Activated naive CD4-positive, alpha-beta T cell treated with anti-CD3 and anti-CD28 coated beads for 36 hours (primary cell): ENCODE data around the gene TRAPPC2L. TPM values are rescaled to one million over a fixed set of nuclear protein-coding genes. Genes with fewer than 3 reads are reported as not detected.

Source experiments
- CTCF ChIA-PET: fragments of 350-600 bp; sonication (Branson Sonifier 250); formaldehyde crosslinking; loops from one replicate; lab custom pipeline; 2021; ENCODE audit warnings: antibody characterized with exemption; lab: Charles Lee
- DNase-seq: peaks from one replicate; pipeline ENCODE4 v3.0.0-alpha.2; 2020
- H3K27ac Mint-ChIP-seq: one replicate; pipeline ENCODE4 v1.8.0; 2021; ENCODE audit warnings: mild to moderate bottlenecking, mixed read lengths
- H3K27me3 Mint-ChIP-seq: one replicate; pipeline ENCODE4 v1.8.0; 2021; ENCODE audit warnings: low read depth, mixed read lengths
- H3K36me3 Mint-ChIP-seq: one replicate; pipeline ENCODE4 v1.8.0; 2021; ENCODE audit warnings: low read depth, mixed read lengths
- H3K4me1 Mint-ChIP-seq: one replicate; pipeline ENCODE4 v1.8.0; 2021; ENCODE audit warnings: low read depth, mixed read lengths
- H3K4me3 Mint-ChIP-seq: one replicate; pipeline ENCODE4 v1.8.0; 2021; ENCODE audit warnings: mild to moderate bottlenecking, moderate library complexity, mixed read lengths
- H3K9me3 Mint-ChIP-seq: one replicate; pipeline ENCODE4 v1.8.0; 2021; ENCODE audit warnings: mixed read lengths
- intact Hi-C: fragments of 100-400 bp; cut with micrococcal nuclease; formaldehyde crosslinking; loops from one replicate; pipeline ENCODE4 v1.15.1; 2023
- total RNA-seq, 2 experiments: library from RNA; stranded (reverse); gene quantifications; one replicate each; pipeline ENCODE4 v1.2.3, GENCODE V29; 2021

TRAPPC2L gene
- total RNA-seq, 2 experiments from 2014 or later = 57.7 to 66.1 TPM

DNA sequence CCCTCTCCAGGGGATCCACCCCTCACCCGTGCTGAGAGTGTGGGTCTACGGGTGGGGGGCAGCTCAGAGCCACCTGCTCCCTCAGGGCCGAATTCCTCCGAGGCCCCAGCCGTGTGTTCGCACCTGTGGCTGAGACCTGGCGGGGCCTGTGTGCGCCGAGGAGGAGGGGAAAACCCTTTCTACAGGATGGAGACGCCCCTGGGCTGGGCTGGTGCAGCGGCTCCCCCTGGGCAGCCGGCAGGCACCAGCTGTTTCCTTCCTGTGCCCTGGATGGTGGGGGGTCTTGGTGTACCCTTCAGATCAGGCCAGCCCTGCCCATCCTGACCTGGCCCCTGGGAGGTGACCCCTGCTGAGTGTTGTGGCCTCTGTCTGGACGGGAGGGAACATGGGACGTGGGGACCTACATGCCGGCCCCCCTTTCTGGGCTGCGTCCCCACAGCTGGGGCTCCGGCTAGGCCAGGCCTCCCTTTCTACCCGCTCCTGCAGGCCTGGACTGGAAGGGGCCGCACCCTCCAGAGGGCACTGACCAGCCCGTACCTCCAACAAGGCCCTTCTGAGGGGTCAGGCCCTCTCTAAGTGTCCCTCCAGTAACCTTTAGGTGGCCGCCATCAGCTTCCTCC is 37.9 kb downstream of the TRAPPC2L start:
- CTCF ChIA-PET = no interaction called here
- Mint-ChIP-seq H3K4me1 (no peaks in the 10 kb centered on the region), H3K4me3 (no peak overlapping the region), H3K36me3 (no peaks in the 10 kb centered on the region), H3K9me3 (no peaks in the 10 kb centered on the region), H3K27ac (no peak overlapping the region), H3K27me3 (no peaks in the 10 kb centered on the region)
- intact Hi-C loops = no loop called here
- DNase-seq = no peak

DNA sequence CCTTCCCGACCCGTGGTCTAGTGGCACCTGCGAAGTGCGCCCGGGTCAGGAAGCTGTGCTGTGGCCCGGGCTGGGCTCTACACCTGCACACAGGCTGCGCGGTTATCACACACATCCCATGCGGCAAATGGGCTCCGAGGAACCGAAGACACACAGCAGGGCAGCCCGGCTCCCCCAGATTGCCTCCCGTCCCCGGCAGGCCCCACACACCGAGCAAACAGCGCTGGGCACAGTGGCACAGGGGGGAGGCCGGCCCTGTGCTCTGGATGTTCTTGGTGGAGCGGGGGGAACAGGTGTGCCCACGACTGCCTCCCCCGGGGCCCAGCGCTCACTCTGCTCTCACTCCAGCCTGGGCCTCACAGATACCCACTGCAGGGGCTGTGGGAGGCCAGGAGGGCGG is 38.4 kb downstream of the TRAPPC2L start:
- Mint-ChIP-seq H3K4me3 (no peak overlapping the region), H3K27me3 (no peaks in the 10 kb centered on the region), H3K9me3 (no peaks in the 10 kb centered on the region), H3K4me1 (no peaks in the 10 kb centered on the region), H3K27ac (no peak overlapping the region), H3K36me3 (no peaks in the 10 kb centered on the region)
- no peak for DNase-seq
- intact Hi-C loops = no loop called here
- CTCF ChIA-PET = no interaction called here

DNA sequence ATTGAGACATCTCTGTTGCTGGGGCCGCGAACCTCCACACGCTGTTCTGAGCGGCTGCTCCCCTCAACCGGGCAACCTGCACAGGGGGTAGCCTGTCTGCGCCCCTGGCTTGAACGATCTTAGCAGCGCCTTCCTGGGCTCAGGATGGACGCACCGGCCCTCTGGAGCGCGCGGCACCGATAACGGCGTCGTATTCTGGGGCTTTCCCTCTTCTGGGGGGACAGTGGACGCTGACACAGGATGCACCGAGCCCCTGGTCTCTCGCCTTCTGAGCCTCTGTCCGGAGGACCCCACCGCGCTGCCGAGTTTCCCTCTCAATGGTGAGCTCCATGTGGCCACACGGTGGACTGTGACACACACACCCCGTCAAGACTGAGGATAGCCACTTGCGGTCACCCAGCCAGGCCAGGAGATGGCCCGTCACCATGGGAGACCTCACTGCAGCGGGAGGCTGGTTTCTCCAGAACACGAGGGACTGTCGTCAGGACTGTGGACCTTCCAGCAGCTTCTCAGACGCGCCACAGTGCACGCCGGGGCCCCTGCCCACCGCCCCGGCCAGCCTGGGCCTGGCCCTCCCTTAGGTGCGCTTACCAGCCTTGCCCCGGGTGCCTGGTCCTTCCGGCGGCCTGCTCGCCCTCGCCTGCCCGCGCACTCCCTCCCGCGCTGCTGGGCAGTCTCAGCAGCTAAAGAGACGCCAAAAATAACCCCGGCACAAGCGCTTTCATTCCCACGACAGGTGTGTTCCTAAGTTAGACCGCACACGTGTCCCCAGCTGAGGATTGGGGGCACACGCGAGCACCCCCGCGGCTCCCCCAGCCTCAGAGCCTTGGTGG is 39.5 kb downstream of the TRAPPC2L start:
- DNase-seq = no peak
- Mint-ChIP-seq H3K36me3 (no peaks in the 10 kb centered on the region), H3K4me3 (no peak overlapping the region), H3K27ac (no peak overlapping the region), H3K27me3 (no peaks in the 10 kb centered on the region), H3K4me1 (no peaks in the 10 kb centered on the region), H3K9me3 (no peaks in the 10 kb centered on the region)
- CTCF ChIA-PET = no interaction called here
- intact Hi-C loops = no loop called here

DNA sequence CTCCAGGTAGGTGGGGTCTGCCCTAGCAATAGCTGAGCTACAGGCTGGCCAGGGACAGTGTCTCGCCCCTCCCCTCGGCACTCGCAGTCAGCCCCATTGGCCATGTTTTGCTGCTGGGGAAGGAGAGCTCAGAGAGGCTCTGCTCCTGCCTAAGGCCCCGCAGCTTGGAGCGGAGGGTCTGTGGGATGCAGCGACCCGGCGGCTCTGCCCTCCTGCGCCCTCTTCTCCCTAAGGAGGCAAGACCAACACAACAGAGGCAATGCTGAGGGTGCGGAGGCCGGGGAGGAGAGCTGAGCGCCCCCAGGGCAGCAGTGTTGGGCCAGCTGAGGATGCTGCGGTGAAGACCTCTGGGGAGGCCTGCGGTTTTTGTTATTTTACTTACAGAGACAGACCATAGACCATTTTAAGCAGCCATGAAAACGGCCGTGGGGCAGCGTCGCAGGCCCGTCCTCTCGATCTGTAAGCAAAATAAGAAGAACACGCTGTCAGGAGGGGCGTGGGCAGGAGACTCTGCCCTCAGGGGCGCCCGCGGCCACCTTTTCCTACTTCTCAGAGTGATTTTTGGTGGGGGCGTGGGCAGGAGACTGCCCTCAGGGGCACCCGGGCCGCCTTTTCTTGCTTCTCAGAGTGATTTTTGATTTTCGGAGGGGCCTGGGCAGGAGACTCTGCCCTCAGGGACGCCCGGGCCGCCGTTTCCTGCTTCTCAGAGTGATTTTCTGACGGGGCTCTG is 40.9 kb downstream of the TRAPPC2L start:
- no peak for DNase-seq
- intact Hi-C loops = no loop called here
- CTCF ChIA-PET = no interaction called here
- no peaks in the 10 kb centered on the region for H3K4me1 Mint-ChIP-seq
- no peaks in the 10 kb centered on the region for H3K36me3 Mint-ChIP-seq
- H3K9me3 Mint-ChIP-seq = no peaks in the 10 kb centered on the region
- no peak overlapping the region for H3K4me3 Mint-ChIP-seq
- no peaks in the 10 kb centered on the region for H3K27me3 Mint-ChIP-seq
- H3K27ac Mint-ChIP-seq = no peak overlapping the region

DNA sequence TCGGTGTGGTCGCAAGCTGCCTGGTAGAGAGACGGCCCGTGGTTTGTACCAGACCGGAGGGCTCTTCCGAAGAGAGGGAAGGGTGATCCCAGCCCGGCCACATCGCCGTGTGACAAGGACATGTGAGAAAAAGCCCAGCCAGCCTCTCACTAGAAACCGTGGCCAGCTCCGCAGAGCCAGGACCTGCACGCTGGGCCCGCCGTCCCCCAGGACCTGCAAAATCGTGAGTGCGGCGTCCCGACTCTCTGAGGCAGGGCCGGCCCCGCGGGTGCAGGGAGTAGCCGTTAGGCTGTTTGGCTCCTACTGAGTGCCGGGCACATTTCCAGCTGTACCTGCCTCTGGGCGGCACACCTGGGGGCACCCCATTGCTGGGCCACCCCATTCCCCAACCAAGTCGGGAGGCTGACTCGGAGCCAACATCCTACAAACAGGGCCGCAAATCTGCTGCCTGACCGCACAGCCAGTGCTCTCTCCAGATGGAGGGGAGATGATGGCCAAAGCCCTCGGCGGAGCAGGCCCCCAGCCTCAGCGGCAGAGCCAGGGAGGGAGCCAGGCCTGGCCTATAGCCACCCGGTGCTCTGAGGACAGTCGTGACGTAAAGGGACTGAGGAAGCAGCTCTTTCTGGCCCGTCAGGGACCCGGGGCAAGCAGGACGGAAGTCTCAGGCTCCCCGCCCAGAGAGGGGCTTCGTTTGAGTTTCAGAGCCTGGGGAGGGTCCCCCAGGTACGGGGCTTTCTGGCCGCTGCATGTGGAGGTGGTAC is 43.2 kb downstream of the TRAPPC2L start:
- no peak for DNase-seq
- Mint-ChIP-seq H3K4me3 (no peak overlapping the region), H3K36me3 (no peaks in the 10 kb centered on the region), H3K9me3 (no peaks in the 10 kb centered on the region), H3K4me1 (no peaks in the 10 kb centered on the region), H3K27me3 (no peaks in the 10 kb centered on the region), H3K27ac (no peak overlapping the region)
- CTCF ChIA-PET = no interaction called here
- intact Hi-C loops = no loop called here

DNA sequence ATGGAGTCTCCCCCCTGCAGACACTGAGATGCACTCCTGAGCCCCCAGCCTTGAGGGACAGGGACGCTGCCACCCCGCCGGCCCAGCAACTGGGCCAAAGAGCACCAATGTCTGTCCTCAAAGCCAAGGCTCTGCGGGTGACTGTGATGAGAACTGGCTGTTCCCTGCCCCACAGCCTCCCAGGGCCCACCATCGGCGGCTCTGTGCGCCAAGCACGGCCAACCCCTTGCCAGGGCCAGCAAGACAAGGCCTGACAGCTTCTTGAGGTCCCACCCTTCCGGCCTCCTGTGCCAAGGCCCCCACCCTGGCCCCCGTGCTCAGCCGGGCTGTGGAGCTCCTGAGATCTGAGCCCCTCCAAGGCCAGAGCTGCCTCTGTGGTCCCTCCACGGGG is 43.7 kb downstream of the TRAPPC2L start:
- no peaks in the 10 kb centered on the region for H3K27me3 Mint-ChIP-seq
- intact Hi-C loops = no loop called here
- H3K4me3 Mint-ChIP-seq = no peak overlapping the region
- no peaks in the 10 kb centered on the region for H3K9me3 Mint-ChIP-seq
- no peaks in the 10 kb centered on the region for H3K36me3 Mint-ChIP-seq
- CTCF ChIA-PET = no interaction called here
- DNase-seq = no peak
- H3K27ac Mint-ChIP-seq = no peak overlapping the region
- H3K4me1 Mint-ChIP-seq = no peaks in the 10 kb centered on the region

DNA sequence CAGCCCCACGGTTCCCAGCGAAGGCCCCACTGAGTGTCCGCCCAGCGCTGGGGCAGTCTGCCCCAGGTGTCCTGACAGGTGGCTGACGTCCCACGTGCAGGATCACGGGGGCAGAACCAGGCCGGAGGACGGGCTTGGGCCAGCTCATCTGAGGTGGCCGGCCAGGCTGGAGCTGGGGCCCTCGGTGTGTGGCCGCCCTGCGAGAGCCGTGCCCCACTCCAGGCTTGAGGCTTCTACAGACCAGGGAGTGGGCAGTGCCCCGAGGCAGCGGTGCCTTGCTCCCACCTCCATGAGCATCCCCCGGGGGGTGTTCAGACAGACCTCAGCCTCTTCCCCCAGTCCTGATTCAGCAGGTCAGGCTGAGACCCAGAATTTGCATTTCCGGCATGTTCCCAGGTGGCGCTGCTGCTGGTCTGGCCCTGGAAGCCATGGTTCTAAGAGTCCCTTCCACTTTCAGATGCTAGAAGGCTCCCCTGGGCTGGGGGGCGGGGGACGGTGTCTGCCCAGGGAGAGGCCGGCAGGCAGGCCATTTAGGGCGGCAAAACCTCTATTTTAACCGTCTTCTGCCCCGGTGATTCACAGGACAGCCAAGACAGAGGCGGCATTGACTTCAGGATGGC is 44.9 kb downstream of the TRAPPC2L start:
- no peak overlapping the region for H3K4me3 Mint-ChIP-seq
- DNase-seq = no peak
- H3K4me1 Mint-ChIP-seq = no peaks in the 10 kb centered on the region
- no peak overlapping the region for H3K27ac Mint-ChIP-seq
- intact Hi-C loops = no loop called here
- H3K36me3 Mint-ChIP-seq = no peaks in the 10 kb centered on the region
- H3K27me3 Mint-ChIP-seq = no peaks in the 10 kb centered on the region
- no peaks in the 10 kb centered on the region for H3K9me3 Mint-ChIP-seq
- CTCF ChIA-PET = no interaction called here

DNA sequence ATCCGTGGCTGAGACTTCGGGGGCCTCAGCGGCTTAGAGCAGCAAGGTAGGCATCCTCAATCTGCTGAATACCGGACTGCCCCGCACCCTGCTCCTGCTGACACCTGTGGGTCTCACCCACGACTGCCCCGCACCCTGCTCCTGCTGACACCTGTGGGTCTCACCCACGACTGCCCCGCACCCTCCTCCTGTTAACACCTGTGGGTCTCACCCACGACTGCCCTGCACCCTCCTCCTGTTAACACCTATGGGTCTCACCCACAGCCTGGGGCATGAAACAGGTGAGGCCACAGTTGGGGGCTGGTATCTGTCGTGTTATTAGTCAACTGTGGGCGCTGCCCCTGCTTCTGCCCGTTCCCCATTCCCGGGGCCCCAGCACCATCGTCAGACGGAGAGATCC is 45.8 kb downstream of the TRAPPC2L start:
- CTCF ChIA-PET = no interaction called here
- no peaks in the 10 kb centered on the region for H3K36me3 Mint-ChIP-seq

DNA sequence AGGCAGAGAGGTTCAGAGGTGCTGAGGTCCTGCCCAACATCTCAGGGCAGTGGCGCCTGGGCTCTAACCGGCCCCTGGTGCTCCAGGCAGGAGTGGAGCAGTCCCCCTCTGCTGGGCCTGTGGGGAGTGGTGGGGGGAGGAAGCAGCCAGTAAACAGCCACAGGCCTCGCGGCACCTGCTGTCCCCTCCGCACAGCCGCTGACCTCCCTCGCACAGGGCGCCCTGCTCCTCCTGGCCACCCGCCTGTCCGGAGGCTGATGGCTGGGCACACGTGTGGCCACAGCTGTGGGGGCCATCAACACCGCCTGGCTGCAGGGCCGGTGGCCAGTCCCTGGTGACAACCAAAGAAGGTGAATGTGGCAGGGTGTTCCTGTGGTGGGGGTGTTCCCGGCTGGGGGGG is 46.3 kb downstream of the TRAPPC2L start:
- intact Hi-C loops = no loop called here
- DNase-seq = no peak
- Mint-ChIP-seq H3K27ac (no peak overlapping the region), H3K36me3 (no peaks in the 10 kb centered on the region), H3K27me3 (no peaks in the 10 kb centered on the region), H3K9me3 (no peaks in the 10 kb centered on the region), H3K4me1 (no peaks in the 10 kb centered on the region), H3K4me3 (no peak overlapping the region)
- CTCF ChIA-PET = no interaction called here

More for the DNA sequence above, 45.8 kb downstream of the TRAPPC2L start:
- no peak for DNase-seq
- Mint-ChIP-seq H3K27me3 (no peaks in the 10 kb centered on the region), H3K4me1 (no peaks in the 10 kb centered on the region), H3K4me3 (no peak overlapping the region), H3K9me3 (no peaks in the 10 kb centered on the region), H3K27ac (no peak overlapping the region)
- intact Hi-C loops = no loop called here

DNA sequence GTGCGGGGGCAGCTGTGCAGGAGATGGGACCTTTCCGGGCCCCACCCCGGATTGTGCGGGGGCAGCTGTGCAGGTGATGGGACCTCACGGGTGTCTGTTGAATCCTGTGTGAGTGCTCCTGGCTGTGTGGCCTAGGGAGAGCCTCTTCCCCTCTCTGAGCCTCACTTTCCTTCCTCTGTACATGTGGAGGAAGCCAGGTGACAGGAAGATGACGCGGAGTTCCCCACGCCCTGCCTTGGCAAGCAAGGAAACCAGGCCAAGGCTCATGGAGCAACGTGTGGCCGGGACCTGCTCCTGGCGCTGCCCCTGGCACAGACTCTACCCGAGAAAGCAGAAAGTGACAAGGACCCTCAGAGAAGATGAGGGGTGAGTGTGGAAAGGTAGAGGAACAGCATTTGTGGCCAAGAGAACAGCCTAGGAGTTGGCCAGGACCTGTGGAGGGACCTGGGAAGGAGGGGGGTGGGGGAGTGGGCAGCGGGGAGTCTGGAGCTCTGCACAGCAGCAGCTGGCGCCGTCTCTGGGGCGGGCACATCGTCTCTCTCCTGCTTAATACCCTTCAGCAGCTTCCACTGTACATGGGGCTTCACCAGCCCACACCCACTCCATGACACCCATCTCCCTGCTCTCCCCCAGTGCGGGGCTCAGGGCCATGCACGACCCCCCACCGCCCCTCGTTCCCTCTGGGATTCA is 47.9 kb downstream of the TRAPPC2L start:
- intact Hi-C loops = no loop called here
- Mint-ChIP-seq H3K9me3 (no peaks in the 10 kb centered on the region), H3K4me3 (no peak overlapping the region), H3K4me1 (no peaks in the 10 kb centered on the region), H3K27me3 (no peaks in the 10 kb centered on the region), H3K36me3 (no peaks in the 10 kb centered on the region), H3K27ac (no peak overlapping the region)
- CTCF ChIA-PET = no interaction called here
- DNase-seq = no peak

DNA sequence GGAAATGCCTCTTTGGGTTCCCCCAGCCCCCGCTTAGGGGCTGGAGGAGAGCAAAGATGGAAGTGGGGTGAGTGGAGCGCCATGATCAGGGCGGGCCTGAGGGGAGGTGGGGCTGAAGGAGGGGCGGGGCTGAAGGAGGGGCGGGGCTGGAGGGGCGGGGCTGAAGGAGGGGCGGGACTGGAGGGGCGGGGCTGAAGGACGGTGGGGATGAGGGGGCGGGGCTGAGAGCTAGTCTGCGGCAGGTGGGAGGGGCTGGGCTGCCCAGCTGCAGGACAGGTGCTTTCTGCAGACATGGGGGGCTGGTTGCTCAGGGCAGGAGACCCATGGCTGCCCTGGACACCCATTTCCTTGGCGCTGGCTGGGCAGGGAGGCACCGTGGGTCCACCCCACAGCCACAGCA is 48.6 kb downstream of the TRAPPC2L start:
- Mint-ChIP-seq H3K36me3 (no peaks in the 10 kb centered on the region), H3K4me1 (no peaks in the 10 kb centered on the region), H3K9me3 (no peaks in the 10 kb centered on the region), H3K4me3 (no peak overlapping the region), H3K27ac (no peak overlapping the region), H3K27me3 (no peaks in the 10 kb centered on the region)
- CTCF ChIA-PET = no interaction called here
- no peak for DNase-seq
- intact Hi-C loops = no loop called here
